Ramos (cell line): ENCODE data around the gene FAM185A.
"Not testable (repeated sequence)": the region's sequence is repeated elsewhere in the genome, so short reads cannot be mapped to it uniquely, and the experiment has no call there.

Experiments used
- in situ Hi-C: fragments of 300-500 bp; cut with MboI; formaldehyde crosslinking; loops from one replicate; pipeline ENCODE4 v1.14.3; 2022; ENCODE audit warnings: low sequenced_read_pairs; ENCODE audit not compliant: unreplicated experiment

The FAM185A gene

DNA sequence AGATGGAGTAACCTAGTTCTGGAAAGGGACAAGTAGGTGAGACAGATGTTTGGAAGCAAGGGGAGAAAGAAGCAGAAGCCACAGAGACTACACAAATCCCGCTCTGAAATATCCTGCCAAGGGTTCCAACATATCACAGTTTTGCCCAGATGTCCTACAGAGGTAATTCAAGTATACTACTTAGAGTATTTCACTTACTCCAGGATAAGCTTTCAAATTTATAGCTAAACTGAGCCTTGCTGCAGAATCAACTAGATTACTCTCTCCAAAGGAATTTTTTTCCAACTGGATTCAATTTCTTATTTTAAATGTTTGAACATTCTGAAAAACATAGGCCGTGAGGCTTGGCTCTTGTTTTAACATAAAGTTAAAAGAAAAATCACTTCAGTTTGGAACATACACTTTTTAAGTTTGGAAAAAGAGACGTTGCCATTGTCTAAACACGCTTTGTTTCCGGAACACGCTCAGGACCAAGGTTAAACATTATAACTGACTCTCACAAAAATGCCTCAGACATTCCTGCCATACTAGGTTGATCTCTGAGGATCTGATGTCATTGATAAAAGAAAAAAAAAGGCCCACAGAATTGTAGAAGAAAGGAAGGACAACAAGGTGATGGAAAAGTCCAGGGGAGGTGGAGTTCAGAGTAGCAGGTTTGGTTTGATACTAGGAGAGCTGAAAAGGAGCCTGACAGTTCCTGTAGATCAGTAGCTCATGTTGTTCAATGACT is 74.8 kb downstream of the FAM185A start:
- in situ Hi-C loops = no loop called here

DNA sequence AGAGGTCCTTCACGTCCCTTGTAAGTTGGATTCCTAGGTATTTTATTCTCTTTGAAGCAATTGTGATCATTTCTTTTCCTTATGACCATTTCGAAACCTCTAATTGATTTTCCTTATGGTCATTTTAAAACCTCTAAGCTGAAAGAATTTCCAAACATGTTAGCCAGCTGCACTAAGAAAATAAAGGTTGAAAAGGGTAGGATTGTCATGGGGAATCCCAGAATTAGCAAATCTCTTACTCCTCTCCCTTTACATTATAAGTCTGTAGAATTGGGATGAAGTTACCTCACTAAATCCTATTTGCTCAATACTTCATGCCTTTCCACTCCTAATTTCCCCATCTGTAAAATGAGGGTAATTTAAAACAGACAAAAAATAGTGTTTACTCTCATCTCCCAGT is 79.5 kb downstream of the FAM185A start:
- in situ Hi-C loops = no loop called here

DNA sequence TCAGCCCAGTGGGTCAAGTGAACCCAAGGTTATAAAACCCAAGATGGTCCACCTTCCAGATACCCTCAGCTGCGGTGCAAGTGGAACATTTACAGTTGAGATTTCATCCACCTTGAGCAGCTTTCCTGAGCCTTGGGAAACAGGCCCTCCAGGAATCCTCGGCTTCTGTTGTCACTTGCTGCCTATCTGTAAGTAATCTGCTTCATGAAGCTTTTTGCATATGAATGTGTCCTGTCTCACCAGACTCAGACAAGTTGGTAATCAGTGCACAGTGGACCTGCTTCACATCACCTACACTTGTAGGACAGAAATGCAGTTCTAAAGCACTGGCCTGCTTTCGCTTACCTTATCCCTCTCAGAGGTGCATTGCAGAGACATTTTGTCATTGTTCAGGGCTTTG is 80.3 kb downstream of the FAM185A start:
- in situ Hi-C loops = no loop called here

DNA sequence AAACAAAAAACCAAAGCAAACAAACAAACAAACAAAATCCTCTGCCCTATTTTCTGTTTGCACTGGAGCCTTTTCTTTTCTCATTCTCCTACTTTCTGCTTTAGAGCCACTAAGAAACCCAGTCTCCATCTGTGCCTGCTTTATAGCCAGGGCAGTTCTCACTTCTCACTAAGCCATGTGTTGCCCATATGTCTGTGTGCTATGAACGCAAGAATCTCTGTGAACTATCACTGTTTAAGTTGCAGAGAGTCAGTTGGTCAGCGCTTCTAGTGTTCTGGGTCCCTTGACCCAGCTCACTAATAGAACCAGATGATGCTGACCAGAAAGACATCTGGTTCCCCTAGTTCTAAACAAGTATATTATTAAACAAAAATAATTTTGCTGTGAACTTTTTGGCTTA is 81.4 kb downstream of the FAM185A start:
- in situ Hi-C loops = no loop called here

DNA sequence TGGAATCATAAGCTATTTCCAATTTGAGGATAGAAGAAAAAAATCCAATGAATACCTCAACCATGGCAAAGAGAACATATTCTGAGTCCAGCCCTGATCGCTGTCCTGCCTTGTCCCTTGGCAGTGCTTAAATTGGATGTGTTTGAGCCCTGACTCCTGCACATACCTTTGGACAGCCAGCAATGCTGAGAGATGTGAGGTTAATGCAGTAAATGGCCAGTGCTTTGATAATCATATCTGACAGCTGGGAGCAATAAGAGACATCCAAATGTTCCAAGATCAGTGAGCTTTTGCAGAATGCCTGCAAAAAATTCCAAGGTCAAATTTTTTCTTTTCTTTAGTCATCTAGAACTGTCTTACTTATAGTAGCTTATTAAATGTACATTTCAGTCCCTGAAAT is 83.9 kb downstream of the FAM185A start:
- in situ Hi-C loops = no loop called here

DNA sequence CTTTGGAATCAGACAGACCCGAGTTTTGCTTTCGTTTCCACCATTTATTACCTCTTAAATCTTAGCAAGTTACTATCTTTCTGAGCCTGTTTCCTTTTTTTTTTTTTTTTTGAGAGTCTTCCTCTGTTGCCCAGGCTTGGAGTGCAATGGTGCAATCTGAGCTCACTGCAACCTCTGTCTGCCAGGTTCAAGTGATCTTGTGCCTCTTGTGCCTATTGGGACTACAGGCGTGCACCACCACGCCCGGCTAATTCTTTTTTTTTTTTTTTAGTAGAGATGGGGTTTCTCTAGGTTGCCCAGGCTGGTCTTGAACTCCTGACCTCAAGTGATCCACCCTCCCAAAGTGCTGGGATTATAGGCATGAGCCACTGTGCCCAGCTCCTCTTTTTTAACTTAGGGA is 84.5 kb downstream of the FAM185A start:
- in situ Hi-C loops = no loop called here

DNA sequence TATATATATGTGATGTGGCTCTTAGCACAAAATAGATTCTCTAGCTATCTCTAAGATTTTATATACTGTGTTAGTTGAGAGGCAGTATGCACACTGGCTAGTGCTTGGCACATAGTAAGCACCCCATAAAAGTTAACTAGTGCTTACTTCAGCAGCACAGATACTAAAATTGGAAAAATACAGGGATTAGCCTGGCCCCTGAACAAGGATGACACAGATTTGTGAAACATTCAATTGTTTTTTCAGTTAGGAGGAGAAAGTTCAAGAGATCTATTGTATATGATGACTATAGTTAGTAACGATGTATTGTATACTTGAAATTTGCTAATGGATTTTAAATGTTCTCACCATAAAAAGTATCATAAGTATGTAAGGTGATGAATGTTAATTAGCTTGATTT is 85.7 kb downstream of the FAM185A start:
- in situ Hi-C loops = no loop called here

DNA sequence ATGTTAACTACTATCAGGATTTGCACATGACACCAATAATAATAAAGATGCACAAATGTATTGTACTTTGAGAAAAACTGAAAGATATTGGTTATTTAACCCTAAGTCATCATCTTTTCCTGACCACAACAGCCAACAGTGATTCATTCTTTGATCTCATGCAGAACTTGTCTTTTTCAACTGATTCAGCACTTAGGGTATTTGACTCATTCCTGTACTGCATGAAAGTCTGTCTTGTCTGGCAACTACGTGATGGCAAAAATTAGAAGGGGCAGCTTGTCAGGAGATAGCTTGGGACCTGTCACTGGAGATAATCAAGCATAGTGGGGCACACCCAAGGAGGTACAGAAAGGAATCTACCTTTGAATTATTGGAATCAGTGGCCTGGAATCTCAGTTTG is 86.2 kb downstream of the FAM185A start:
- in situ Hi-C loops = no loop called here

DNA sequence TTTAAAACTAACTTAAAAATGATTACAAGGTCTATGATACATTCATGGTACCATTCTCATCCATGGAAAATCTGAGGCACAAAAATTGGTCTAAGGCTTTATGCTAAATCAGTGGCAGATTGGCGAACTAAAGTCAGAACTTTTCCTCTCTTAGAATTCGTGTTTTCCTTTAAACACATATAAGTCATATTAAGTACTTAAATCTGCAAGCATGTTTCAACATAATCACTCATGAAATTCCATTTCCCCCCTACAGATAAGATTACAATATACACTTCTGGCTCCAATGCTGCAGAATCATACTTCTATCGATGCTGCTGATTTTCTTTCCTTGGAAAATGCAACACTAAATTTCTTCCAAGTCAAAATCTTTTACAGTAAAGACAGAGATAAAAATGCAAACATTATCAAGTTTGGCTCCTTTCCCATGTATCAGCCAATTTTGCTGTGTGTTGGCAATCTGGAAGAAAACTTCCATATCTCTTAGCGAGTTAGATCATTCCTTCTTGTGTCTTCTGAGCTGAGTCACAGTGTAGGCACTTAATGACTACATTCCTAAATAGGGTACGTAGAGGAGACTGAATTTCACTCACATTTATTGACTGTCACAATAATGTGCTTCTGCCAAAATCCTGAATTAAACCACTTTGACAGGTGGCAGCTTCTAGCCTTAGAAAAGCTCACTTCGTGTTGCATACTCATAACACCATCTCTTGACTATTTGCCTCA is 87.6 kb downstream of the FAM185A start:
- in situ Hi-C loops = no loop called here

DNA sequence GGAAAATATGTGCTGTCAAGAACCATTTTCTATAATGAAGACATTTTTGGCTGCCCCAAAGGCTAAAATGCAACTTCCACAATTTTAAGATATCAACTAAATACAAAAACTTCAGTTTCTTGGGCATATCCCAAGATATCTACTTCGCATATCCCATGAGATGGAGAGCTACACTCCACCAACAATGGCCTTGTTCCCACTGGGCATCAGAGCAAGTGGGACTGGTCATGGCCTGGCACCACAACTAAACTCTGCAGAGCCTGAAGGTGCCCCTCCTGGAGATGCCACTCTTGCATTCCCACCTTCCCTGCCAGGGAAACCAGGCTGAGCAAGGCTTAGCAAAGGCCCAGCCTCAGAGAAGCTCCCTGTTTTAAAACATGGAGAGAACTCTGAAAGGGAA is 88.2 kb downstream of the FAM185A start:
- in situ Hi-C loops = no loop called here

DNA sequence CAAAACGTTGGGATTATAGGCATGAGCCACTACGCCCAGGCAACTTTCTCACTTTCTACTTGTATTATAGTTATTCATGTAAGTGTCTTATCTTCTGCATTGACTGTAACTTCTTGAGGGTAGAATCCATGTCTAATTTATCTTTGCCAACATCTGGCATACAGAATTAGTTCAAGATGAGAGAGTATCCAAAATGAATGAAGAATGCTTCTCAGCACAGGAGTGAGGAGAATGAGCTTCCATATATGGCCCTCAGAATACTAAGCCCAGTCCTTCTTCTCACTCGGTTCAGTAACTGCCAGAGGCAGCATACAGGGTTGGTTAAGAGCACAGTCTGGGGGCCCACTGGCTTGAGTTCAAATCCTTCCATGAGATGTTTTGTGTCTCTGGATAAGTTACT is 89.0 kb downstream of the FAM185A start:
- in situ Hi-C loops = no loop called here

DNA sequence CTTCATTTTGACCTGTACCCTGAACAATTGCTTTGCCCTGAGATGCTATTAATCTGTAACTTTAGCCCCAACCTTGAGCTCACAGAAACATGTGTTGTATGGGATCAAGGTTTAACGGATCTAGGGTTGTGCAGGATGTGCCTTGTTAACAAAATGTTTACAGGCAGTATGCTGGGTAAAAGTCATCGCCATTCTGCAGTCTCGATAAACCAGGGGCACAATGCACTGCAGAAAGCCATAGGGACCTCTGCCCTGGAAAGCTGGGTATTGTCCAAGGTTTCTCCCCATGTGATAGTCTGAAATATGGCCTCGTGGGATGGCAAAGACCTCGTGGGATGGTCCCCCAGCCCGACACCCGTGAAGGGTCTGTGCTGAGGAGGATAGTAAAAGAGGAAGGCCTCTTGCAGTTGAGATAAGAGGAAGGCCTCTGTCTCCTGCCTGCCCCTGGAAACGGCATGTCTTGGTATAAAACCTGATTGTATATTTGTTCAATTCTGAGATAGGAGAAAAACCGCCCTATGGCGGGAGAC is 89.8 kb downstream of the FAM185A start:
- in situ Hi-C loops = not testable (repeated sequence)

DNA sequence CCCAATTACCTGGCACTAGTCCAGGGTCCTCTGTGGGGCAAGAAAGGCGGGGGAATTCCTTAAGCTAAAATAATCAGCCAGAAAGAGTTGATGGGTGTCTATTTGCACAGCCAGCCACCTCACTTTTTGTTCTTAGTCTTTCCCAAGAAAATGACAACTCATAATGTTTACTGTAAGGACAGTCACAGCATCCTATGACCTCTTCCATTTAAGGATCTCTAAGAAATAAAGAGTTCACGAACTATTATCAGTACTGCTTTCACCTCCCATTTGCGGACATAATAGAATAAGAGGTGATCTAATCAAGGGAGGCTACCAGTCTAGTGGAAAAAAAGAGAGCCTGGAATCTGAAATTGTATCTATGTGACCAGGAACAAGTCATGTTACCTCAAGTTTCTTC is 91.6 kb downstream of the FAM185A start:
- in situ Hi-C loops = no loop called here

DNA sequence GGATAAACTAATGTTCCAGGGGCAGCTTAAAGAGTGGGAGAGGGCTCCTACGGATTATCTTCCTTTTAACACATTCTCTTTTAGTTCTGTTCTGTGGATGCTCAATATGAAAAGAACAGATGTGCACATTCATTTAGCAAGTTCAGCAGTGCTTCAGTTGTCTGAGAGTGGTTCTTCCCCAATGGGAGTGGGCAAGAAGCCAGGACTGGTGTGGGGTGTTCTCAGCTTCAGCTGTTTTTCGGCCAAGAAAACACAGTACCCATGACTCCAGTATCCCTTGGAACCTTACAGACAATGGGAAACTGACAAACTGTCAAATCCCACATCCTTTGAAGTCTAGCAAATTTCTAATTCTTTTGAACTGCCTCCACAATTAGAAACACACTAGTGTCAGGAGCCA is 92.5 kb downstream of the FAM185A start:
- in situ Hi-C loops = no loop called here

DNA sequence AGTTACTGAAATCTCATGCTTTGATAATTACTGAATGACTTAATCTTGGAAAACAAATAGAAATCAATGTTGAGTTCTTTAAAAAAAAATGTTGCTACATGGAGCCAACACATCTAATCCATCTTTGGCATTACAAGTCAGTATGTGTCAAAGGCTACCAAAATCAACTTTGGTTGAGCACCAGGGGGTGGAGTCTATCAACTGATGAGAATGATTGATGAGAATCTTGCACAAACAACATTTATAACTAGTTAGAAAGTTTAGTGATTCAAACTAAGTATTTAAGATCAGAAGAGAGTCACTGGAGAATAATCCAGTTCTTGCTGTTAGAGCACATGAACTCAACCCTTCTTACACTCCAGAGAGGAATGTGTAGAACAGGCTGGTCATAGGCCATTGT is 93.5 kb downstream of the FAM185A start:
- in situ Hi-C loops = no loop called here

DNA sequence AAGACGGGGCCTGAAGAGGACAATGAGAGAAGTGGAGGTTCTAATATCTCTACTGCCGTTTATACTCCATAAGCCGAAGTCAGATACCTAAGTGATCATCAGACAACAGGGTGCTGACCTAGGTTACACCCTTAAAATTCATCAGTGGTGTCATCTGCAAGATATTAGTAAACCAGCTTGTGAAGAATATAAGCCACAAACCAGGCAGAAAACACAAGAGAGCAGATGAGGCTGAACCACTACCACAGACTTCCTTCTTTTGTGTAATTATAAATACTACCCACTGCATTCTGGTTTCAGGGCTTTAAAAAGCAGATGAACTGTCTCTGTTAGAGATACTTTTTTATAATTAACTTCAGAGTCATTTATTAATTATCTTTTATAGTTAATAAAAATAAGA is 95.1 kb downstream of the FAM185A start:
- in situ Hi-C loops = no loop called here

DNA sequence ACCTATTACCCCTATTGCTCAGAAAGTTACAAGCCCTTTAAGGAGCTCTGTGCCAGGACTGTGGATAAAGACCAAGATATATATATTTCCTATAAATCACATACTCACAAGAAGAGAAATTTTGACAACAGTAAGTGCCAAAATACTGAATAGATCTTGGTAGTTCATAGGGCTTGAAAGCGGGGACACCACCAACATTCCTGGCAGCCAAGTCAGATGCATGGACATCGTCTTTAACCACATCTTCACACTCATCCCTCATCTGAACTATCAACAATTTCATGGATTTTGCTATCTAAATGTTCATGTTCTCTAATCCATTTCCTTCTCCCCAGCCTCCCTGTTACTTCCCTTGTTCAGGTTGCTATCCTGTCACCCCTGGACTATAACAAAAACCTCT is 96.5 kb downstream of the FAM185A start:
- in situ Hi-C loops = no loop called here

DNA sequence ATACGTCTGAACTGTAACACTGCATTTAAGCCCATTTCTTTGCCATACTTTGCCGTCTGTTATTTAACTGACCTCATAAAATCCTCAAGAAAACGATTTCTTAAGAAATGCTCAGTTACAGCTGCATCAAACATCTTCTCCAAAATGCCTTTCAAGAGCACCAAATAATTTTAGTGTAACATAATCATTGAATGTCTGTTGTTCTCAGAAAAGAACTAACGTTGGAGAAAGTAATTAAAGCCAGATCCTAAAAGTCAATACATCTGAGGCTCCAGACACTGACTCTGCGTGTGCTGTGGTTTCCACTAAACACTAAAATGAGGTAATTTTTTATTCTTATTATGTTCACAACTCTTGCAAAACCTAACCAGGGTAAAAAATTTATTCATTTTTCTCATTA is 100.3 kb downstream of the FAM185A start:
- in situ Hi-C loops = no loop called here

DNA sequence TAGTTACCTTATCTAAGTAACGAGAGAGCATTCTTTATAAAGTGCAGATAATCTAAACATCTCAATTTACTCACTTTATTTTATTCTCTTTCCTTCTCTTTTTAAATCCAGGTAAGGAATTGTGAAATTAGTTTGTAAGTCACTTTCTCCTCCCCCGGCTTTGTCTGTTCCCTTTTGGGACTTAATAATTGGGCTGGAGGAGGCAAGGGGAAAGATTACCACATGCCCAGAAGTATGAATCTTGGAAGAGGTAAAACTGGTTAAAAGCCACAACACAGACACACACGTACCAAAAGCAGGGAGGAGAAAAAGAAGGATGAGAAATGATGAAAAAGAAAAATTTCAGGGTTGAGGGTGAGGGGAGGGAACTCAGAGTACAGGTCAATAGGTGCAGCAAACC is 100.7 kb downstream of the FAM185A start:
- in situ Hi-C loops = no loop called here

DNA sequence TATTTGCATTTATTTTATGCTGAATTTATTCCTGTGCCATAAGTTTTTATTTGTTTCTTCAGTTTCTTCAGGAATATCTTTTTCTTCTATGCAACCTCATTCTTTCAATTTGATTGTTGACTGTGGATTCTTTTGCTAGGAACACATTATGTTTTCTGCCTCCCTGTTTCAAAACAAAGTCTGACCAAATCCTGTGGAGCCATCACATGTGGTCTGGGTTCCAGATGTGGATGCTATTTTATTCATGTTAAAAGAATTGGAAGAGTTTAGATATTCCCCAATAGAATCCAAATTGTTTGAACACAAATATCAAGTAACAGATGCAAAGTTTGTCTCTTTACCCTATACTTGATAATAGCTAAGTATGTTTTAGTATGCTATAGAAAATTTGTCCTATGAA is 107.2 kb downstream of the FAM185A start:
- in situ Hi-C loops = no loop called here
